Epithelial cell of esophagus (primary cell): Measurements from ENCODE around the gene HNRNPLL.

Source experiments
- DNase-seq: peaks from one replicate; pipeline ENCODE4 v3.0.0; 2010; ENCODE audit warnings: low read depth
- H3K4me3 ChIP-seq: 2 replicates; pipeline ENCODE4 v1.5.1; 2011; ENCODE audit warnings: mild to moderate bottlenecking, low read length, control low read depth
- TF ChIP-seq, protein P1 (sequence below): IDR thresholded peaks from 2 replicates; pipeline ENCODE4 v1.5.1; 2011; ENCODE audit warnings: low read depth, mild to moderate bottlenecking, low read length, control low read depth, inconsistent platforms; ENCODE audit not compliant: insufficient read depth; ENCODE audit errors: missing control alignments

HNRNPLL gene

DNA sequence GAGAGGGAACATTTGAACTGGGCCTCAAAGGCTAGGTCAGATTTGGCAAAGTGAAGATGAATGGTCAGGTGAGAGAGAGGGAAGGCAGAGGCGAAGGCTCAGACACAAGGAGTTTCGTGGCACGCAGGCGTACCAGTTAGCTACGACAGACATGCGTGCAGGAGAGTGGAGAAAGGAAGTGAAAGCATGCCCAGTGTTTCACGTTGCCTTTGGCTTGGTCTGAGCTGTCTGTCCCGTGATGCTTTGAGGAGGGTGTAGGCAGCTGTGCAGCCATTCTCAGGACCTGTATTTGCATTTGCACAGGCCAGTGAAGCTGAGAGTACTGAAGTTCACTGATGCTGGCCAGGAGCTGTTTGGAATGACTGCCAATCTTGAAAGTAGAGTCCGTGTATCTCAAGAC, 69.5 kb downstream of the HNRNPLL start:
- no peak overlapping the region for H3K4me3 ChIP-seq
- TF ChIP-seq, protein P1, sequence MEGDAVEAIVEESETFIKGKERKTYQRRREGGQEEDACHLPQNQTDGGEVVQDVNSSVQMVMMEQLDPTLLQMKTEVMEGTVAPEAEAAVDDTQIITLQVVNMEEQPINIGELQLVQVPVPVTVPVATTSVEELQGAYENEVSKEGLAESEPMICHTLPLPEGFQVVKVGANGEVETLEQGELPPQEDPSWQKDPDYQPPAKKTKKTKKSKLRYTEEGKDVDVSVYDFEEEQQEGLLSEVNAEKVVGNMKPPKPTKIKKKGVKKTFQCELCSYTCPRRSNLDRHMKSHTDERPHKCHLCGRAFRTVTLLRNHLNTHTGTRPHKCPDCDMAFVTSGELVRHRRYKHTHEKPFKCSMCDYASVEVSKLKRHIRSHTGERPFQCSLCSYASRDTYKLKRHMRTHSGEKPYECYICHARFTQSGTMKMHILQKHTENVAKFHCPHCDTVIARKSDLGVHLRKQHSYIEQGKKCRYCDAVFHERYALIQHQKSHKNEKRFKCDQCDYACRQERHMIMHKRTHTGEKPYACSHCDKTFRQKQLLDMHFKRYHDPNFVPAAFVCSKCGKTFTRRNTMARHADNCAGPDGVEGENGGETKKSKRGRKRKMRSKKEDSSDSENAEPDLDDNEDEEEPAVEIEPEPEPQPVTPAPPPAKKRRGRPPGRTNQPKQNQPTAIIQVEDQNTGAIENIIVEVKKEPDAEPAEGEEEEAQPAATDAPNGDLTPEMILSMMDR, result no peak
- no peak for DNase-seq

DNA sequence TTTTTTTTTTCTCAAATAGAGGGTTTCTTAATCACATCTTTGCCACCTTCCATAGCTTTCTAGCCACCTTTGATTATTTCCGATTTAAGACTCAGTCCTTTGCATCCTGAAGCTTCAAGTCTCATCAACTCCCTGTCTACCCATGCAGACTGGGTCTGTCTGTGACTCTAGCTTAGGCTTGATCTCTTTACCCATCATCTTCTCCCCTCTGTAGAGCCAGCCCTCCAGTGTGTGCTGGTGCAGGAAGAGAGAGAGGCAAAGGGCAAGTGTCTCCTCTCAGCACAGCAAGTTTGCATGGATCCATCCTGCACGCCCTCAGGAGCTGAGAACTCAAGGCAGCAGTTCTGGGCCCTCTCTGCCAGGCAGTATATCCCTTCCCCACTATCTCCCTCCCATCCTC, 70.4 kb downstream of the HNRNPLL start:
- H3K4me3 ChIP-seq, result no peak overlapping the region
- DNase-seq, result no peak
- TF ChIP-seq, protein P1, result no peak

DNA sequence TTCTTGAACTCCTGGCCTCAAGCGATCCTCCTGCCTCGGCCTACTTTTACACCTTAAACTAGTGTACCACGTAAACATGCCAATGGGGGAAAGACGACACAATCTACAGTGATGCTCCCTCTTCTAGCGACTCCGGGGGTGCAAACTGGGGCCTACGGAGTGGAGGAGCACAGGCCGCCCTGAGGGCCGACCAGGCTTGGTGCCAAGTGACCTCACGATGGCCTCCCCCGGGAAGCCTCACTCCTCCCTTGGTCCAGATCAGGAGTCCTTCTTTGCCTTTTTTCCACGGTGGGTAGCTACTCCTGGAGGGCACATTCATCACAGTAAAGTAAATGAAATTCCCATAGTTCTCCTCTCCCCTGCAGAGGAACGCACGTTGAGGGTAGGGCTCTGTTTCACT, 73.5 kb downstream of the HNRNPLL start:
- H3K4me3 ChIP-seq, result no peak overlapping the region
- TF ChIP-seq, protein P1, result no peak
- DNase-seq, result no peak

DNA sequence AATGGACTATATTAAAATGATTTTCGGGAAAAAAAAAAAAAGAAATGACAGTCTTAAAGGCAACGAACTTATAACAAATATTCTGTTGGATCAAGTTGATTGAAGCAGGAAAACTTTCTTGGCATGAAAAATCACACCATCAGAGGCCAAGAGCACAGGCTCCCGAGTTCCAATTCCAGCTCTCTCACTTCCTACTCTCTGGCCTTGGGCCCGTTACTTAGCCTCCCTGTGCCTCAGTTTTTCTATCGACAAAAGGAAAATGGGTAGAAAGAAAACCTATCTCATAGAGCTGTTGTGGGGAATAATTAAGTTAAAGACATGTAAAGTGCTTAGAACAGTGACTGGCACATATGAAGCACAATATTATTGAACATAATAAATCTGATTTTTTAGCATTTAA, 74.2 kb downstream of the HNRNPLL start:
- TF ChIP-seq, protein P1, result no peak
- H3K4me3 ChIP-seq, result no peak overlapping the region
- no peak for DNase-seq

DNA sequence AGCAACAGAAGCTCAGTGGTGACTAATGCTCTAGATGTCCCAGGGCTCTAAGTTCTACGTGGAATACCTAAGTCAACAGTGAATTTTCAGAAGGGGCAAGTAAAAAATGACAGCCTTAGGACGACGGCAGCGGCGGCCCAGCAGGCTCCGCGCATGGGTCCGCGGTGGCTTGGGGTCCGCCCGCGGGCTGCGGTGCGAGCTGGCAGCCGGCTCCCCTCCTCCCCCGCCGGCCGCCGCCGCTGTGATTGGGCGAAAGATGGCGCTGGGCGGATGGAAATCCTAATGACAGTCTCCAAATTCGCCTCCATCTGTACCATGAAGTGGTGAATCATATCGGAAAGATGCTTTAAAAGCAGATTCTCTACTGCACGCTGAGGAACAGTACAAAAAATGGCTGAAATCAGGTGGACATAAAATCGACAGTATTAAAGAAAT, 74.7 kb downstream of the HNRNPLL start:
- H3K4me3 ChIP-seq, result peak overlapping the region; percentile 20
- DNase-seq, result peak; percentile 42
- TF ChIP-seq, protein P1, result no peak

DNA sequence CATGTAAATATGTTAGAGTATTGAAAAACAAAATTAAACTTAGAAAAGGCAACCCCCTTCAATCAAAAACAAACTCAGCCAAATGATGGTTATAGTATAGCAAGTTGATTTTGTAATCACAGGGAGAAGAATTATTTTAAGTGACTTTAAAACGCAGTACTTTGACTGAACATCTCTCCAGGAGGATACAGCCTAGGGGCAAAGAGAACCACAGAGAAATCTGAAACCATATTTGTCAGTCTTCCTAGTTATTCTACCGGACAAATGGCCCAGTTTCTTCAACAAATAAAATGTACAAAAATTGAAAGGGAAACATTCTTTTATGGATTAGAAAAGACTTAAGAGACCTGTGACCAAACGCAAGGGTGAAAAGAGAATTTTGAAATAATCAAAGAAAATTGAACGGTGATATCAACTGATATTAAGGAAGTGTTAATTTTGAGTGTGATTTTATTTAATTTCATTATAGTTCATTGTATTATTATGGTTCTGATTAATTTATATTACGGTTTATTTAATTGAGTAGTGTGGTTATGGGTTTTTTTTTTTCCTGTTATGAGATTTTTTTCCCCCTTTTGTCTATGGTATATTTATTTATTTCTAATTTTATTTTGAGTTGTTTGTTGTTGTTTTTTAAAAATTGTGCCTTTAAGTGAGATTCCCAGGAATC, 75.3 kb downstream of the HNRNPLL start:
- no peak for DNase-seq
- H3K4me3 ChIP-seq, result peak overlapping the region; percentile 20
- TF ChIP-seq, protein P1, result no peak

DNA sequence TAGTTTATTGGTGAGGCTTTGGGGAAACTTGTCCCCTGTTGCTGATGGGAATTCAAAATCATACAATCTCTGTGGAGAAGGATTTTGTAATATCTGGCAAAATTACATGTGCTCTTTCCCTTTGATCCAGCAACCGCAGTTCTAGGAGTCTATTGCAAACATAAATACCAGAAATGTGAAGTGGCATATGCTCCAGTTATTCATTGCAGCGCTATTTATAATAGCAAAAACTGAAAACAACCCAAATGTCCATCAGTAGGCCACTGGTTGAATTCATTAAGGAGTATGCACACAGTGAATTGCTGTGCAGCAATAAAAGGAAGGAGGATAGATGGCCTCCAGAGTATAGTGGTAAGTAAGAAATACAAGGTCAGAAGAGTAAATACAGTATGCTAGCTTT, 76.5 kb downstream of the HNRNPLL start:
- no peak overlapping the region for H3K4me3 ChIP-seq
- TF ChIP-seq, protein P1, result no peak
- DNase-seq, result no peak
